HepG2 (cell line): ENCODE data around the gene PIEZO2. TPM values are rescaled to one million over a fixed set of nuclear protein-coding genes. Genes with fewer than 3 reads are reported as not detected.
A peak's percentile ranks its signal among the peaks of the same experiment; 100 is the strongest.

Experiments used
- ARID3A ChIP-seq: IDR thresholded peaks from 2 replicates; pipeline ENCODE4 v1.6.1; 2012; ENCODE audit warnings: low read depth, low read length, improper control_type of control experiment
- MAFG ChIP-seq: sonication (generic); formaldehyde crosslinking; IDR thresholded peaks from 2 replicates; pipeline ENCODE4 v1.5.1; 2020; ENCODE audit warnings: mild to moderate bottlenecking, missing genetic modification reagents
- PATZ1 ChIP-seq: sonication (generic); formaldehyde crosslinking; IDR thresholded peaks from 2 replicates; pipeline ENCODE4 v1.4.0; 2020; ENCODE audit warnings: missing genetic modification reagents
- PLSCR1 ChIP-seq: sonication (generic); formaldehyde crosslinking; IDR thresholded peaks from 2 replicates; pipeline ENCODE4 v1.5.0; 2020; ENCODE audit warnings: missing genetic modification reagents, mild to moderate bottlenecking, borderline replicate concordance
- TOE1 ChIP-seq: sonication (generic); formaldehyde crosslinking; IDR thresholded peaks from 2 replicates; pipeline ENCODE4 v1.4.0; 2020; ENCODE audit warnings: mild to moderate bottlenecking, missing genetic modification reagents
- ZBTB26 ChIP-seq: IDR thresholded peaks from 2 replicates; pipeline ENCODE4 v1.6.1; 2016; ENCODE audit warnings: missing compliant biosample characterization, missing genetic modification reagents, borderline replicate concordance
- ZBTB40 ChIP-seq, 2 experiments: fragments of 450-650 bp in 1 of 2; sonication (generic) in 1 of 2; formaldehyde crosslinking in 1 of 2; IDR thresholded peaks; 2 replicates each; pipeline versions ENCODE4 v1.6.1 to v1.8.0; 2016 to 2022; ENCODE audit warnings: antibody characterized with exemption in 1 of 2, mild to moderate bottlenecking in 1 of 2, missing genetic modification reagents in 1 of 2
- ZMYM4 ChIP-seq: sonication (generic); formaldehyde crosslinking; IDR thresholded peaks from 2 replicates; pipeline ENCODE4 v1.8.1; 2023; ENCODE audit warnings: mild to moderate bottlenecking, missing genetic modification reagents
- ZNF878 ChIP-seq: sonication (generic); formaldehyde crosslinking; IDR thresholded peaks from 2 replicates; pipeline ENCODE4 v1.8.1; 2023; ENCODE audit warnings: mild to moderate bottlenecking, missing genetic modification reagents, moderate library complexity
- polyA plus RNA-seq, 8 experiments: library from polyadenylated mRNA; depleted of rRNA in 3 of 8; stranded (reverse) in 7 of 8; unstranded in 1 of 8; fragments of >200 nt; fragmentation: Illumina TruSeq in 4 of 8; extraction: Trizol in 4 of 8; gene quantifications; 2 replicates each; pipeline versions ENCODE4 v1.2.1 to v1.2.3, GENCODE V29; 2011 to 2016; ENCODE audit warnings: low read depth in 4 of 8, missing spikeins in 1 of 8, mixed read lengths in 1 of 8; ENCODE audit not compliant: insufficient read depth in 1 of 8
- total RNA-seq, 5 experiments: library from RNA; depleted of rRNA; stranded (reverse); fragments of >200 nt; fragmentation: Illumina TruSeq; extraction: Trizol; gene quantifications; 2 replicates each; pipeline ENCODE4 v1.2.3, GENCODE V29; 2016; ENCODE audit warnings: low read depth in 1 of 5
- TF ChIP-seq, protein P1 (sequence below): sonication (generic); formaldehyde crosslinking; IDR thresholded peaks from 2 replicates; pipeline ENCODE4 v1.4.0; 2020; ENCODE audit warnings: mild to moderate bottlenecking, missing genetic modification reagents

Gene PIEZO2
- total and polyA plus RNA-seq, 2 of the 13 experiments (the other 11 are each of a cell fraction or from before 2014, with no cell fraction given), result 15.2 to 27.2 TPM

DNA sequence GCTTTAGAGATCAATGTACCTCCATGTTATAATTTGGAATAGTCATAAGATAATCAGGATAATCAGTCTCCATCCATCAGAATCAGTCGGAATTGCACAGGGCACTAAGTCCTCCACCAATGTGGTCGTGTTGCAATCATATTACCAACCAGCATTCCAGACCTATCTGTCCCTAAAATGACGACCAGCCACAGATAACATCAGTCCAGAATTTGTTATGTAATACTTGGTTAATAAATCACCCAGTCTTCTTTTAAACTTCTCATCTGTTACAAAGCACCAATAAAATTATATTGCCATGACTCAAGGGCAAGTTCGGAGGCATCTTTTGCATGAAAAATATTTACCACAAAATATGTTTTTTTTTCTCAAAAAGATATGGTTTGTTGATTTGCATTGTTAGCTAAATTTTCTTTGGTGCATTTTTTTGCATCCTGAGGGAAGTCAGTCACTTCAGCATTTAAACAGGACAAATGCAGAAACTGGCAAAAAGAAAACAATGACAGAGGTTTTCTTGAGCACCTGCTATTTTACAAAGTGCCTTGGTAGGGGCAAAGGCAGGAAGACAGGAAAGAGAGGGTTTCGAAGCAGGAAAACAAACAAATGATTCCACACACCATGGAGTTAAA is 29.3 kb downstream of the PIEZO2 start (continued):
- TF ChIP-seq PATZ1 (CRISPR knock-in tag) (peak; percentile 60), MAFG (CRISPR knock-in tag) (no peak), PLSCR1 (no peak), TOE1 (CRISPR knock-in tag) (0 out of 2 replicates have a peak, but pooled peaks have one; percentile 52), ZBTB40 (IDR thresholded peaks at IDR 0.05) (no peak), ZBTB40 (CRISPR knock-in tag; IDR thresholded peaks at IDR 0.05) (no peak), ZMYM4 (CRISPR knock-in tag) (peak; percentile 69; the same call in 1 of the 2 replicates), ZBTB26 (CRISPR knock-in tag) (peak; percentile 87; the same call in 1 of the 2 replicates), ZNF878 (CRISPR knock-in tag) (peak; percentile 52; the same call in 1 of the 2 replicates), ARID3A (peak; percentile 91)
- TF ChIP-seq, protein P1, sequence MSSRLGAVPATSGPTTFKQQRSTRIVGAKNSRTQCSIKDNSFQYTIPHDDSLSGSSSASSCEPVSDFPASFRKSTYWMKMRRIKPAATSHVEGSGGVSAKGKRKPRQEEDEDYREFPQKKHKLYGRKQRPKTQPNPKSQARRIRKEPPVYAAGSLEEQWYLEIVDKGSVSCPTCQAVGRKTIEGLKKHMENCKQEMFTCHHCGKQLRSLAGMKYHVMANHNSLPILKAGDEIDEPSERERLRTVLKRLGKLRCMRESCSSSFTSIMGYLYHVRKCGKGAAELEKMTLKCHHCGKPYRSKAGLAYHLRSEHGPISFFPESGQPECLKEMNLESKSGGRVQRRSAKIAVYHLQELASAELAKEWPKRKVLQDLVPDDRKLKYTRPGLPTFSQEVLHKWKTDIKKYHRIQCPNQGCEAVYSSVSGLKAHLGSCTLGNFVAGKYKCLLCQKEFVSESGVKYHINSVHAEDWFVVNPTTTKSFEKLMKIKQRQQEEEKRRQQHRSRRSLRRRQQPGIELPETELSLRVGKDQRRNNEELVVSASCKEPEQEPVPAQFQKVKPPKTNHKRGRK (CRISPR knock-in tag), result no peak
